KOPT-K1 (cell line): ENCODE results near the gene TMEM135.
"Not testable (repeated sequence)": the region's sequence is repeated elsewhere in the genome, so short reads cannot be mapped to it uniquely, and the experiment has no call there.

Experiments used
- H3K27ac ChIP-seq: fragments of 200-600 bp; sonication (generic); 2 replicates; pipeline ENCODE4 v1.5.1; 2016; ENCODE audit warnings: antibody characterized with exemption, mild to moderate bottlenecking, low read depth, low read length; ENCODE audit not compliant: poor library complexity, severe bottlenecking
- H3K36me3 ChIP-seq: fragments of 200-600 bp; sonication (generic); 2 replicates; pipeline ENCODE4 v1.5.1; 2017; ENCODE audit warnings: antibody characterized with exemption, mild to moderate bottlenecking, low read length, moderate library complexity; ENCODE audit not compliant: insufficient read depth
- H3K9me3 ChIP-seq: fragments of 200-600 bp; sonication (generic); 2 replicates; pipeline ENCODE4 v1.5.1; 2017; ENCODE audit warnings: antibody characterized with exemption, low read length, mild to moderate bottlenecking; ENCODE audit not compliant: insufficient read depth, poor library complexity, severe bottlenecking

TMEM135 gene

GRCh38 chr11:87037450-87038234, at the start of gene TMEM135:
Gene TMEM135 (plus strand): TSS chr11:87037934. CDS start chr11:87038046, 112 bp downstream.
- peak within 1 kb of the TSS; percentile 89 for H3K27ac ChIP-seq
- H3K36me3 ChIP-seq: peaks cover 18% of the 10 kb centered on the region

GRCh38 chr11:86988351-86988881, 49.3 kb upstream of the TMEM135 start:
- Histone ChIP-seq H3K27ac (no peak overlapping the region), H3K9me3 (no peaks in the 10 kb centered on the region), H3K36me3 (no peaks in the 10 kb centered on the region)

More at GRCh38 chr11:87037450-87038234, at the start of gene TMEM135:
- H3K9me3 ChIP-seq: peaks cover 5% of the 10 kb centered on the region

- Histone ChIP-seq H3K9me3 (no peaks in the 10 kb centered on the region), H3K36me3 (no peaks in the 10 kb centered on the region), H3K27ac (no peak overlapping the region)
Measured at GRCh38 chr11:86990031-86990430, 47.7 kb upstream of the TMEM135 start.

GRCh38 chr11:86990515-86990914, 47.2 kb upstream of the TMEM135 start:
- Histone ChIP-seq H3K9me3 (no peaks in the 10 kb centered on the region), H3K36me3 (no peaks in the 10 kb centered on the region), H3K27ac (no peak overlapping the region)

- Histone ChIP-seq H3K27ac (no peak overlapping the region), H3K9me3 (no peaks in the 10 kb centered on the region), H3K36me3 (no peaks in the 10 kb centered on the region)
Measured at GRCh38 chr11:86991341-86991740, 46.4 kb upstream of the TMEM135 start.

- not testable (repeated sequence) for H3K36me3 ChIP-seq, H3K27ac ChIP-seq, H3K9me3 ChIP-seq
Measured at GRCh38 chr11:86992340-86992739, 45.4 kb upstream of the TMEM135 start.

- H3K36me3 ChIP-seq: no peaks in the 10 kb centered on the region
- H3K9me3 ChIP-seq: no peaks in the 10 kb centered on the region
- no peak overlapping the region for H3K27ac ChIP-seq
Measured at GRCh38 chr11:86993031-86993430, 44.7 kb upstream of the TMEM135 start.

- H3K27ac ChIP-seq: no peak overlapping the region
- no peaks in the 10 kb centered on the region for H3K36me3 ChIP-seq
- no peaks in the 10 kb centered on the region for H3K9me3 ChIP-seq
Measured at GRCh38 chr11:86996953-86997570, 40.7 kb upstream of the TMEM135 start.

GRCh38 chr11:86999388-86999787, 38.3 kb upstream of the TMEM135 start:
- Histone ChIP-seq H3K27ac (no peak overlapping the region), H3K36me3 (no peaks in the 10 kb centered on the region), H3K9me3 (no peaks in the 10 kb centered on the region)

- no peak overlapping the region for H3K27ac ChIP-seq
- H3K9me3 ChIP-seq: no peaks in the 10 kb centered on the region
Measured at GRCh38 chr11:86999859-87000753, 37.6 kb upstream of the TMEM135 start.

GRCh38 chr11:87002918-87003317, 34.8 kb upstream of the TMEM135 start:
- no peaks in the 10 kb centered on the region for H3K36me3 ChIP-seq
- no peaks in the 10 kb centered on the region for H3K9me3 ChIP-seq
- H3K27ac ChIP-seq: no peak overlapping the region

More at GRCh38 chr11:86999859-87000753, 37.6 kb upstream of the TMEM135 start:
- no peaks in the 10 kb centered on the region for H3K36me3 ChIP-seq

GRCh38 chr11:87004281-87004680, 33.5 kb upstream of the TMEM135 start:
- H3K27ac ChIP-seq, H3K36me3 ChIP-seq, H3K9me3 ChIP-seq: not testable (repeated sequence)

GRCh38 chr11:87005569-87005921, 32.2 kb upstream of the TMEM135 start:
- no peaks in the 10 kb centered on the region for H3K36me3 ChIP-seq
- H3K27ac ChIP-seq: no peak overlapping the region
- H3K9me3 ChIP-seq: no peaks in the 10 kb centered on the region

- Histone ChIP-seq H3K27ac (no peak overlapping the region), H3K36me3 (no peaks in the 10 kb centered on the region), H3K9me3 (no peaks in the 10 kb centered on the region)
Measured at GRCh38 chr11:87006035-87006434, 31.7 kb upstream of the TMEM135 start.

GRCh38 chr11:87007963-87008362, 29.8 kb upstream of the TMEM135 start:
- no peaks in the 10 kb centered on the region for H3K9me3 ChIP-seq
- H3K27ac ChIP-seq: no peak overlapping the region
- no peaks in the 10 kb centered on the region for H3K36me3 ChIP-seq
